NCI-H146 treated with DMSO at 0.1 percent for 48 hours (cell line): ENCODE measurements around the gene URGCP.

ENCODE experiments used
- DNase-seq: peaks from one replicate; lab custom pipeline; 2025; ENCODE audit not compliant: unreplicated experiment; lab: John Stamatoyannopoulos, UW

URGCP gene, protein sequence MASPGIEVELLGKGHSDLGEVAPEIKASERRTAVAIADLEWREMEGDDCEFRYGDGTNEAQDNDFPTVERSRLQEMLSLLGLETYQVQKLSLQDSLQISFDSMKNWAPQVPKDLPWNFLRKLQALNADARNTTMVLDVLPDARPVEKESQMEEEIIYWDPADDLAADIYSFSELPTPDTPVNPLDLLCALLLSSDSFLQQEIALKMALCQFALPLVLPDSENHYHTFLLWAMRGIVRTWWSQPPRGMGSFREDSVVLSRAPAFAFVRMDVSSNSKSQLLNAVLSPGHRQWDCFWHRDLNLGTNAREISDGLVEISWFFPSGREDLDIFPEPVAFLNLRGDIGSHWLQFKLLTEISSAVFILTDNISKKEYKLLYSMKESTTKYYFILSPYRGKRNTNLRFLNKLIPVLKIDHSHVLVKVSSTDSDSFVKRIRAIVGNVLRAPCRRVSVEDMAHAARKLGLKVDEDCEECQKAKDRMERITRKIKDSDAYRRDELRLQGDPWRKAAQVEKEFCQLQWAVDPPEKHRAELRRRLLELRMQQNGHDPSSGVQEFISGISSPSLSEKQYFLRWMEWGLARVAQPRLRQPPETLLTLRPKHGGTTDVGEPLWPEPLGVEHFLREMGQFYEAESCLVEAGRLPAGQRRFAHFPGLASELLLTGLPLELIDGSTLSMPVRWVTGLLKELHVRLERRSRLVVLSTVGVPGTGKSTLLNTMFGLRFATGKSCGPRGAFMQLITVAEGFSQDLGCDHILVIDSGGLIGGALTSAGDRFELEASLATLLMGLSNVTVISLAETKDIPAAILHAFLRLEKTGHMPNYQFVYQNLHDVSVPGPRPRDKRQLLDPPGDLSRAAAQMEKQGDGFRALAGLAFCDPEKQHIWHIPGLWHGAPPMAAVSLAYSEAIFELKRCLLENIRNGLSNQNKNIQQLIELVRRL

DNA sequence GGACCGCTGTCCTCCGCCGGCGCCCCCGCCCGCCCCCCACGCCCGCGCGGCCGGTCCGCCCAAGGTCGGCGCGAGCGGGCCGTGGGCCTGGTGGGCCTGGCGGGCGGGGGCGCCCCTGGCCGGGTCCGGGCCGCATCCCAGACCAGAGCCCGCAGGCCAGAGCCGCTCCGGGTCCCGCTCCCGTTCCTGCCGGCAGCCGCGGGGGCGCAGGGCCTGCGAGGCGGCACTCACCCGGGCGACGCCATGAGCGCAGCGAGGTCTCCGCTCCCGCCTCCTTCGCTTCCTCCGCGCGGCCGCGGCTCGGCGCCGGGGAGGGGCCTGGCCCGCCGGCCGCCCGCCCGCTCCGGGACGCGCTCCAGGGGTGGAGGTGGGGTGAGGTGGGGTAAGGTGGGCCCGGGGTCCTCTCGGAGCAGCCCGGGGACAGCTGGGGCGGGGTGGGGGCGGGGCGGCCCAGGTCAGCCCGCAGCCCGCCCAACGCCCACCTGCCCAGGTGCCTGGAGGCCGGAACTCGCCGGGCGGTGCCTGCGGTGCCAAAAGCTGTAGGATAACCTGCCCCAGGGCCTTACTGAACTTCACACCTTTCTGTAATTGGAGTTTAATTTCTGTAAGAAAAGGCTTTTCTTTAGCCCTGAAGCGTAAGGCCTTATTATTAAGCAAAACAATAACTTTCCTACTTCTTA, at the start of gene URGCP:
TSS of gene URGCP (minus strand) at position 266 of the 680 bp plus-strand sequence. CDS start at position 245, 21 bp downstream.
- DNase-seq = peak; percentile 21

DNA sequence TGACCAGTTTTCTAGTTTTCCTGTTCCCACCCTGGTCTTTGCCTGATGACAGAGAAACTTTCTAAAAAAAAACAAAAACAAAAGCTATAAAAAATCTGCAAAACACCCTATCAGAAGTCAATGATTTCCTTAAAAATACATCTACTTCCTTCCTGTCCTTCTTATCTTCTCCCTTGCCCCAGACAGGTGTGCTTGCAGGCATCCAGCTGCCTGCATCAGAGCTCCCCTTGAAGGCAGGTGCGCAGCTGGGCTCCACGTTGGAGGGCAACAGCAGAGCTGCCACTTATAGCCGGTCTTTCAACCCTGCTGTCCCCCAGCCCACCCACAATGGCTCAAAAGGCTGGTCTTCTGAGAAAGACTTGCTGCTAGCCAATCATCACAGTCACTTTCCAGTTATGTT, 49.6 kb upstream of the URGCP start:
- DNase-seq = peak; percentile 3

DNA sequence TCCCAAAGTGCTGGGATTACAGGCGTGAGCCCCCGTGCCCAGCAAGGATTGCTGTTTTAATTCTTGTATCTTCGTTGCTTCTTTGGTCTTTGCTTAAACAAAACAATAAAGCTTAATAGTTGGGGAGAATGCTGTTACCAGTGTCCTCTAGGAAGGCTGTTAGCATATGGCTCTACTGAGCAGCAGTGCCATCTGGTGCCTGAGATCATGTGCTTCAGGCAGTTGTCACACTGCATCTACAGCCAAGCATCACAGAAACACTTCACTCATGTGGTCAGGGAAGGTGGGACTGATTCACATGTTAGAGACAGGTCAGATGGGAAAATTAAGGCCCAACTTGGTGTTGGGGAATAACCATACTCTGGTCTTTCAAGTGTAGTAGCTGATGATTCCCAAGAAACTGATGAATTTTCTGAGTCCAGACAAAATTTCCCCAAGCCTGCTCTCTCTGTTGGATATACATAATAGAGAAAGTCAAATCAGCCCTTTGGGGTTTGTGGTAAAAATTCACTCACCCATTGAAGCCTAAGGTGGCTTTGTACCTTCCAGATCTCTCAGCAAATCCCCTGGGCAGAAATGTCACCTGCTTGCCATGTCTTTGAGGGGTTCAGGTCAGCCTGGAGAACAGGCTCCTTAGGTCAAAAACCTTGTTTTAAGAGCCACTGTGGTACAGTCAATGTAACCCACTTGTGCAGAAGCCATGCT, 48.3 kb upstream of the URGCP start:
- peak; percentile 7 for DNase-seq

DNA sequence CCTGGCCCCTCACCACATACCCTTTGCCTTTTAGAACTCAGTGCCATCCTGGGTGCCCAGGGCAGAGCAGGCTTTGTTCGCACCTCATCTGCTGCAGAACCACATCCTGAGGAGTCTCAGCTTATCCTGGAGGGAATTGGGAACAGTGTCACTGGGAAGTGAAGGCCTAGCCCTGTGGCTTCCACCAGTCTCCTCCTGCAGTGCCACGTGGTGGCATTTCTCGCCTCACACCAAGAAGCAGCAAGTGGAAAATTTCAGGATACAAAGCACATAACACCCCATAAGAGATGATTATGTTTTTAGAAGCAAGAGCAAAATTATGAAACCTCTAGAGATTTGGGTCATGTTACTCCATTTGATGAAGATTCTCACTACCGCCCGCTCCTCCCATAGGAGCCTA, 46.7 kb upstream of the URGCP start:
- DNase-seq = no peak

DNA sequence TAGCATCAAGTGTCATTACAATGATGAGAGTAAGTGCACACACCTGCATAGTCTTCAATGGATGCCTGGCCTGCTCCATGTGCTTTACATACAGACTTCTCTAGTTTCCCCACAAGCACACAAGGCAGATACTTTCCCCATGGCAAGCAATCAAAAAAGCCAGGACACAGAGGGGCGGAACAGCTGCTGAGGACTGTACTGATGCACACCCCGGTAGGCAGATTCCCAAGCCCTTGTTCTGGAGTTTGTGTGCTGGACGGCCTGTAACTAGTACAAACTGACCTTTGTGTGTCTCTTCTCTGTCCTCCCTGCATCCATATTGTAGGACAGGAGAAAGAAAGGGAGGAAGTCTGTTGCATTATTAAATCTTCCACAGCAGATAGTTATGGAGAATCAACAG, 45.6 kb upstream of the URGCP start:
- no peak for DNase-seq

DNA sequence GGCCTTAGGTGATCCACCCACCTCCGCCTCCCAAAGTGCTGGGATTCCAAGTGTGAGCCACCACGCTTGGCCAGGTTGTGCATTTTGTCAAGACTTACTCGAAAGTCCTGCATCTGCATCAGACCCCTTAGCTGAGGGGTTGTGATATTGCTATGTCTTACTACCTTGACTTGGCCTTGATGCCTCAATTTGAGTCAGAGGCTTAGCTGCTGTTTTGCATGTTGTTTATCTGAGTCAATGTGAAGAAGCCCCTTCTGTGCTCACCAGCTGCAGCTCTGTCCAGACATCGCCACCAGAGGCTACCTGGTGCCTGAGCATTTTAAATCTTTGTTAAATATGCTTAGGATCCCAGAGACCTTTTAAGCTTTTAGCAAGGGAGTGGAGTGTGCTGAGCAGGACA, 37.9 kb upstream of the URGCP start:
- no peak for DNase-seq

DNA sequence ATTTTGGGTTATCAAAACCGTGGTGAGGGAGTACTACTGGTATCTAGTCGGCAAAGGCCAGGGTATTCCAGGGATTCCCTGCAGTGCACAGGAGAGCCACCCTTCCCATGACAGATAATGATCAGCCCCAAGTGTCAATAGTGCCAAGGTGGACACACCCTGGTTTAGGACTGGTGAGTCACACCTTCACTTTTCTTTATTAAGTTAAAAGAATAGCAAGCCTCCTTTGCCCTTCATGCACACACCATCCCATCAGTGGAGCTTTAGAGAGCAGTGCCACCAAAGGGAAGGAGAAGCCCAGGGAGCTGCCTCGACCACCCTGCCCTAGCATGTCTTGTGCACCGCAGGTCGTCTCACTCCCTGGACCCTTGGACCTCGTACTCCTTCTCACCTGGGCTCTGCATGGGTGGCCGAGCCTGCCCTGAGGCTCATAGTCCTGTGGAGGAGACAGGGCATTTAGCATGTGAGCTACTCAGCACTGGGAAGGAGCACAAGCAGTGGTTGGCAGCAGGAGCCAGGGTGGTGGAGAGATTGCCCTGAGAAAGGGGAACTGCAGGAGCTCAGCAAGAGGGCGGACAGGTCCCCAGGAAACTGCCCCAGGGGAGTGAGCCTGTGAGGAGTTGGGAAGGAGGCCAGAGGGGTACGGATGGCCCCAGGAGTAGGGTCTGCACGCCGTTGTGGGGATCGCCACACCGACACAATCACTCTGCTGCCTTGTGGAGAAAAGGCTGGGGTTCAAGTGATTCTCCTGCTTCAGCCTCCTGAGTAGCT, 37.2 kb upstream of the URGCP start:
- no peak for DNase-seq

DNA sequence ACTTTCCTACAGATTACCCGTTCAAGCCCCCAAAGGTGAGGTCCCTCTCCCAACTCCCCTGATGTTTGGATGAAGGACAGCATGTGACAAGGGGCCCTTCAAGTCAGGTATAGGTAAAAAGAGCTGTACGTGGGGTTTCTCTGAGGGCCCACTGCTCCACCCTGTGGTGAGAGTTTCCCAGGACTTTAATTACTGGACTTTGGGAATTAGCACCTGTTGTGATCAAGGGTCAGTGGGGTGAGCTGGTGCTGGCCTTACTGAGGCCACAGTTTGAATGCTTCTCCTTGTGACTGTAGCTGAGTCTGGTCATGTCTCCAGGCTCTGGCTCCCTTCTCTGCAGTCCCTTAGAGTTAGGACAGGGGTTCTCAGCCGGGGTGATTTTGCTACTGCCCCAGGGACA, 36.6 kb upstream of the URGCP start:
- DNase-seq = no peak

DNA sequence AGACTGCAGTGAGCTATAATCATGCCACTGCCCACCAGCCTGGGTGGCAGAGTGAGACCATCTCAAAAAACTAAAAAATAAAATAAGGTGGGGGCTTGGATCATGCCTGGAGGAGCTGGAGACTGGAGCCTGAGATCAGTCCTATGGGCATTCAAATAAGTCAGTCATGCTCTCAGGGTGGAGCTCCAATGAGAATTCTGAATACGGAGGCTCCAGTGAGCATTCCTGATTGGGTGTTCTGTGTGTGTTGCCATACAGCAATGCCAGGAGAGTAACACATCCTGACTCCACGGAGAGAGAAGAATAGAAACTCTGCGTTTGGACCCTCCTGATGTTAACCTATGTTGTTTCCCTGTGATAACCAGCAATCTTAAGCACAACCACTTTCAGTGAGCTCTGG, 35.9 kb upstream of the URGCP start:
- no peak for DNase-seq

DNA sequence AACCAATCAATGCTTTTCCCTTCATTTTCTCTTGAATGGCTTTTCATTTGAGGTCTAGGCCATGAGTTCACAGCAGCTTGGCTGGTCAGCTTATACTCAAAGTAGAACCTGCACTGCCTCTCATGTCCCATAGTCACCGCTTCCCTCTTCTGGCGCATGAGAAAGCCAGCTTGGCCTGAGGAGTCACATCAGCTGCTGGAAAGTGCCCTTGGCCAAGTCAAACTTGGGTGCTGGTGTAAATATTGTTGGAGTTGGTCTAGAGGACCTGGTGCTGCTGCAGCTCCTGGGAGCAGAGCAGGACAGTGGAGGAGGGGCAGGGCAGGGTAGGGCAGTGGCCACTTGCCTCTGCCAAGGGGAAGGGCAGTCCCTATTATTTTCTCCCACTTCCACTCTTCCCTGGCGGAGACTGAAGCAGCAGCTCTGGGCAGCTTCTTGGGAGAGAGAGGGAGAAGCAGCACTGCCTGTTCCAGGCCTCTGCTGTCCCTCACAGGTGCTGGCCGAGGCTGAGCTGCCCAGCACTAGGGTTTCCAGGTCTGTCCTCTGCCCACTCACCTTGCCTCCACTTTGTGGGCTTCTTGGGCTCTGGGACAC, 32.6 kb upstream of the URGCP start:
- DNase-seq = no peak

DNA sequence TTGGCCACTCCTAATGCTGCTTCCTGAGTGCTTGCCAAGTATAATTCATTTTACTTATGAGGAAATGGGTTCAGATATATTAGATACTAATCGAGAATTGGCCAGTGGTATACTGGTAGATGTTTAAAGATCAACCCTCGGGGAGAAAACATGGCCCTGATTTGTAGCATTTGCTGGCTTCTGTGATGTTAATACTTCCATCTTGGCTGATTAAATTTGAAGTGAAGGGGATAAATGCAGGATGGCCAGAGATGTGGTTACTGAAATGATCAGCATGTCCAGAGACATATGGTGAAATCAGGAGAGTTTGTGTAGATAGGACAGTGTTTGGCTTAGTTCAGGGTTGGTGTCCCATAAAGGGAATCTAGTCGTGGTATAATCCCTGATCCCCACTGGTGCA, 31.0 kb upstream of the URGCP start:
- no peak for DNase-seq

DNA sequence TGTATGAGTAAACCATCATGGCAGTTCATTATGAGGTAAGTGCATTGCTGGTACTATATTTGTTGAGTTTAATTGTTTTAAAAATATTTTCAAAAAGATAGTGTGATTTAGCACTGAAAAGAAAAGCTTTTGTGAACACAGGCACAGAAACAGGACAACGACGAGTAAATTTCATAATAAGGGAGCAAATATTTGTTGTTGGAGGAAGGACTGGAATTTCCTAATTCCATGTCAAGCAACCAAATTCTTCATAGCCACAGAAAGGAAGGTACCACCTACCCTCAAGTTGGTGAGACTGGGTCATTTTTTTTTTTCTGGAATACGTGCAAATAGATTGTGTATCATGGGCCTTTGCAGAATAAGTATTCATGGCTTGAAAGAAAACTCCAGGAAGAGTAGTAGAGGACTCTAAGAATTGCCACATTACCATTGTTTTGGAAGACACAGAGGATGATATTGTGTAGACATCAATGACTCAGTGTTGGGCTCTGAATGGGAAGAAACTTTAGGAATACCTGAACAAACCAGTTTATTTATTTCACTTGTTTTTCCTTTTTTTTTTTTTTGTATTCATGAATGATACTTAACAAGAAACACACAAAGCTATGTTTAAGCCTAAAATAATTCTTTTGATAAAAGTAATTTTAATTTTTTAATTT, 27.6 kb upstream of the URGCP start:
- no peak for DNase-seq

DNA sequence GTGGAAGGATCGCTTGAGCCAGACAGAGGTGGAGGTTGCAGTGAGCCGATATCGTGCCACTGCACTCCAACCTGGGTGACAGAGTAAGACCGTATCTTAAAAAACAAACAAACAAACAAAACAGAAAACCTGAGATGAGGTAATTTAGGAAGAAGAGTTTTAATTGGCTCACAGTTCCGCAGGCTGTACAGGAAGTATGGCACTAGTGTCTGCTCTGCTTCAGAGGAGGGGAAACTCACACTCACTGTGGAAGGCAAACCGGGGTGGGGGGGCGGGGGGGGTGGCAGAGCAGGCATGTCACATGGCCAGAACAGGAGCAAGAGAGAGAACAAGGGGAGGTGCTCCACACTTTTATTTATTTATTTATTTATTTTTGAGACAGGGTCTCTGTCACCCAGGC, 24.9 kb upstream of the URGCP start:
- no peak for DNase-seq

DNA sequence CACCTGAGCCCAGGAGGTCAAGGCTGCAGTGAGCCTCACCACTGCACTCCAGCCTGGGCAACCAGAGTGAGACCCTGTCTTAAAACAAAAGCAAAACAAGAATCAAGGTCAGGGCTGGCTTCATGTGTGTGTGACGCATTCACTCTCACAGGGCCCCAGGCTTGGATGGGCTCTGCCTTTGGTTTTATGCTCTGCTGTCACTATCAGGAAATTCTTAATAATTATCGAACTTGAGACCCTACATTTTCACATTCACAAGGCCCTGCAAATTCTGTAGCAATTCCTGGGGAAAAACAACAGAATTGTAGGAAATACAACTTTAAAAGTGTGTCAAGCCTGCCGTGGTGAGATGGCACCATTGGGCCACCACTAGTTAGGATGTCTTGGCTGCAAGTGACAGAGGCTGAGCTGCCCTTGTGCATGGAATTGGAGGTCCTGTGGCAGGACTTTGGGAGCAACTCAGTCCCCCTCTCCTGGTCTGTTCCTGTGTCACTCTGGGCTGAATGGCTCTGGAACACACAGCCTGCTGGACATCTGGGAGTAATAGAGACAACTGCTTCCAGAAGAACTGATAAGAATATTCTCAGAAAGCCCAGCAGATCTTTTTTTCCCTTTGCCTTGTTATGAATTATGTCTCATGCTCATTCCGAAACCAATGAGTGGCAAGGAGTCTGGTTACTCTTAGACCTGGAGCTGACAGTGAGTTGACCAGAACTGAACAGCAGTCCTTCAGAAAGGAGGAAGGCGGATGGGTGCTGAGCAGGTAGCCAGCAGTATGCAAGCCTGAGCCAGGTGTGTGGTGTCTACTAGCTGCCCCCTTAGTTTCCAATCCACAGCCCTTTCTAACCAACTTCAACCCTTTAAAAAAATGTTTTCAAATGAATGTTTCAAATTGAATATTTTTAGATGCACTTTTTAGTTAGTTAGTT, 23.4 kb upstream of the URGCP start:
- no peak for DNase-seq

DNA sequence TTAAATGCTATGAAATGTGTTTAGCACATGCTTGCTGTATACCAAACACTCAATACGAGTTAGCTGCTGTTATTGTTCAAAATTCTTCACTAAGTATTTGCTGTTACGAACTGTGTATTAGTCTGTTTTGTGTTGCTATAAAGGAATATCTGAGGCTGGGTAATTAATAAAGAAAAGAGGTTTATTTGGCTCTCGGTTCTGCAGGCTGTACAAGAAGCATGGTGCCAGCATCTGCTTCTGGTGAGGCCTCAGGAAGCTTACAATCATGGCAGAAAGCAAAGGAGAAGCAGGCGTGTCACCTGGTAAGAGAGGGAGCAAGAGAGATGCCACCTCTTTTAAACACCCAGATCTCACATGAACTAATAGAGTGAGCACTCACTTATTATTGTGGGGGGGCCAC, 21.4 kb upstream of the URGCP start:
- no peak for DNase-seq

DNA sequence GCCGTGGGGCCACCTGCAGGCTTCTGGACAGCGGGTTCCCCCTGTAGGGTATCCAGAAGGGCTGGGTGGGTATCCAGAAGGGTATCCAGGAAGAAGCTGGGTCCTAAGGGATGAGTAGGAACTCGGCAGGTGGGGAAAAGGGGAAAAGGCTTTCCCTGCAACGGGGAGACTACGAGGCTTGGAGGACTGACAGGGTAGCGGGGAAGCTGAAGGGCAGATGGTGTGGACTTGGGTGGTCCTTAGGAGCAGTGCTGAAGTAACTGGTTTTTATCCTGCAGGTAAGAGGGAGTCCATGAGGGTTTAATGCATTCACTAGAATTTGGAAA, 20.4 kb upstream of the URGCP start:
- DNase-seq = no peak

DNA sequence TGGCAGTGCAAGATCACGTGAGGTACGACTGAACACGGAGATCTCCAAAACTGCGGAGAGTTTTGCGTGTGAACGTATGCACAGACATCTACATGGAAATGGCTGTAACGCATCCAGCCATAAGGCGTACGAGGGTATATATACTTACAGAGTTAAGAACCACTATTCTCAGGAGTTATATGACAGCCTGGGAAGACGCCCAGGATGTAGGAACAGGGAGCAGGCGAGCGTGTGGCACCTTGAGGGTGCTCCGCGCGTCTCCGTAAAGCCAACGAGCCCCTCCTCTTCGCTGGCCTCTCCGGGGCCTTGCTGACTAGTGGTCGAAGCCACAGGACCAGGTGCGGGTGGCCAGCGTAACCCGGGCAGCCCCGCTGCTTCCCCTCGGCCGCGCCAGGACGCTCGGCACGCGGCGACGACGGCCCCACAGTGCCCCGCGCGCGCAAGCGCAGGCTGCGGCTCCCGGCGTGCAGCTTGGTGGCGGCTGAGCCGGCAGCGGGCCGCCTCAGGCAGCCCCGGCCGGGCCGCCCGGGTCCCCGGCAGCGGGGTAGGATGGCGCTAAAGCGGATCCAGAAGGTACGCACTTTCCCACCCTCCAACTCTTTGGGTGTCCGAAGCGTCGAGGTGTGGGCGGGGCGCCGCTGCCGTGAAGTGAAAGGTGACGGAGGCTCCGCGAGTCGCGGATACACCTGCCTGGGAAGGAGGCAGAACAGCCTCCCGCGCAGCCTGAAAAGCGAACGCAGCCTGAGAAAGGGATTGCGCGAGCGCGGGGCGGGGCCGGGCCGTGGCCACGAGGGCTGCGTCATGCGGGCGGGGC, 19.8 kb upstream of the URGCP start, which contains the start of gene UBE2D4:
TSS of gene UBE2D4 (plus strand) at position 453 of the 814 bp plus-strand sequence. CDS start at position 550, 97 bp downstream.
- DNase-seq = peak; percentile 80
